ENCODE measurements around the gene FNDC5. TPM values are rescaled to one million over a fixed set of nuclear protein-coding genes. Genes with fewer than 3 reads are reported as not detected.

Gene FNDC5
- total and polyA plus RNA-seq, 2 experiments from 2014 or later: 1.0 to 1.7 TPM

- no peaks in the 10 kb centered on the region for H3K4me1 Mint-ChIP-seq
- H3K27me3 Mint-ChIP-seq (ENCODE audit: insufficient read depth, low read depth, poor library complexity): peaks cover 3% of the 10 kb centered on the region
- Histone ChIP-seq H3F3A (replicated peaks; ENCODE audit: low read depth) (no peaks in the 10 kb centered on the region), H3K79me2 (replicated peaks; ENCODE audit: insufficient read depth) (no peaks in the 10 kb centered on the region), H3K27me3 (ENCODE audit: insufficient read depth) (no peaks in the 10 kb centered on the region), H3K9me2 (ENCODE audit: insufficient read depth) (no peaks in the 10 kb centered on the region), H3K4me1 (ENCODE audit: insufficient read depth) (no peaks in the 10 kb centered on the region), H3K27ac (ENCODE audit: low read depth) (no peak overlapping the region), H3K36me3 (ENCODE audit: insufficient read depth) (peaks cover 11% of the 10 kb centered on the region; the same call in 1 of the 2 replicates), H3K4me3 (no peak overlapping the region), H2AFZ (no peak overlapping the region), H3K4me2 (no peak overlapping the region), H4K20me1 (replicated peaks; ENCODE audit: insufficient read depth) (peaks cover 14% of the 10 kb centered on the region; the same call in 1 of the 2 replicates)
- no peak for TF ChIP-seq EZH2phosphoT487 (IDR thresholded peaks at IDR 0.05; ENCODE audit: unreplicated experiment)
- no peak for TF ChIP-seq JUNB (IDR thresholded peaks at IDR 0.05; ENCODE audit: unreplicated experiment)
- TF ChIP-seq STAT1 (IDR thresholded peaks at IDR 0.05; ENCODE audit: unreplicated experiment): no peak
- no peak for TF ChIP-seq EZH2 (IDR thresholded peaks at IDR 0.05; ENCODE audit: low read depth, unreplicated experiment)
- TF ChIP-seq REST (IDR thresholded peaks at IDR 0.05; ENCODE audit: unreplicated experiment): no peak
- no peak for TF ChIP-seq ZNF114 (CRISPR knock-in tag; IDR thresholded peaks at IDR 0.05)
- TF ChIP-seq NANOG (IDR thresholded peaks at IDR 0.05; ENCODE audit: borderline replicate concordance): no peak
- no peak for TF ChIP-seq ZNF462 (CRISPR knock-in tag; IDR thresholded peaks at IDR 0.05)
- no peak for TF ChIP-seq CREB1 (CRISPR knock-in tag; IDR thresholded peaks at IDR 0.05; ENCODE audit: low read depth)
- TF ChIP-seq CTCF (conservative IDR thresholded peaks at IDR 0.05; ENCODE audit: low read depth in 2 of 2): no peak
- no peak for TF ChIP-seq ETS1 (IDR thresholded peaks at IDR 0.05)
- no peak for TF ChIP-seq POLR2AphosphoS5 (IDR thresholded peaks at IDR 0.05; ENCODE audit: low read depth)
- no peak for TF ChIP-seq ZNF331 (CRISPR knock-in tag; IDR thresholded peaks at IDR 0.05; ENCODE audit: low read depth)
- no peak overlapping the region for H3K4me3 Mint-ChIP-seq
- H3K9me3 Mint-ChIP-seq: no peaks in the 10 kb centered on the region
- no peak overlapping the region for H3K27ac Mint-ChIP-seq
- ATAC-seq: no peak
- peaks cover 39% of the 10 kb centered on the region for H3K36me3 Mint-ChIP-seq (ENCODE audit: low read depth)
- DNase-seq (ENCODE audit: low spot score): no peak
Observed at GRCh38 chr1:32858136-32858535, 12.6 kb downstream of the FNDC5 start.

All from GM23338 (cell line).